ENCODE measurements around the gene TRIM2. TPM values are rescaled to one million over a fixed set of nuclear protein-coding genes. Genes with fewer than 3 reads are reported as not detected.

The TRIM2 gene
- total RNA-seq, 4 donors from 2014 or later, result 2.6 to 7.2 (median 3.8) TPM

DNA sequence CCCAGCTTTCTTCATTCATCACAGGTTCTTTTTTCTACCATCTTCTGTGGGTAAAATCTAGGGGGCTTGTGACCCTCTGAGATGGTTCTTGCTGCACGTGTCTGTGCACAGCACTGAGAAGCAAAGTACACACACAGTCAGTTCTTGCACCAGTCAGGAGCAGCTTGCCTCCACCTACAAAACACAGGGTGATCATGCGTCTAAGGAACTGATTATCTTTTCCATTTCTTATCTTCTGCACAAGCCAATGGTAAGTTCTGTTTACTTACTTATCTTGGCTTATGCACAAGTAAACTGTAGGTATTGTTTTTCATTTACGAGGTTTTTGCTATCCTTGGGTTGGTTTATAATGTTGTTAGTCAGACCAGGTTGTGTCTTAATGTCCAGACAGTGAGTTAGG lies 40.7 kb downstream of the TRIM2 start:
- DNase-seq (no peak), ATAC-seq (no peak)
- in situ Hi-C loops (cut with MboI; ENCODE audit: low sequenced_read_pairs in 4 of 4) (no loop called here), intact Hi-C loops (cut with DNase I; ENCODE audit: low total_unique reads) (no loop called here)
- TF ChIP-seq, protein P1, sequence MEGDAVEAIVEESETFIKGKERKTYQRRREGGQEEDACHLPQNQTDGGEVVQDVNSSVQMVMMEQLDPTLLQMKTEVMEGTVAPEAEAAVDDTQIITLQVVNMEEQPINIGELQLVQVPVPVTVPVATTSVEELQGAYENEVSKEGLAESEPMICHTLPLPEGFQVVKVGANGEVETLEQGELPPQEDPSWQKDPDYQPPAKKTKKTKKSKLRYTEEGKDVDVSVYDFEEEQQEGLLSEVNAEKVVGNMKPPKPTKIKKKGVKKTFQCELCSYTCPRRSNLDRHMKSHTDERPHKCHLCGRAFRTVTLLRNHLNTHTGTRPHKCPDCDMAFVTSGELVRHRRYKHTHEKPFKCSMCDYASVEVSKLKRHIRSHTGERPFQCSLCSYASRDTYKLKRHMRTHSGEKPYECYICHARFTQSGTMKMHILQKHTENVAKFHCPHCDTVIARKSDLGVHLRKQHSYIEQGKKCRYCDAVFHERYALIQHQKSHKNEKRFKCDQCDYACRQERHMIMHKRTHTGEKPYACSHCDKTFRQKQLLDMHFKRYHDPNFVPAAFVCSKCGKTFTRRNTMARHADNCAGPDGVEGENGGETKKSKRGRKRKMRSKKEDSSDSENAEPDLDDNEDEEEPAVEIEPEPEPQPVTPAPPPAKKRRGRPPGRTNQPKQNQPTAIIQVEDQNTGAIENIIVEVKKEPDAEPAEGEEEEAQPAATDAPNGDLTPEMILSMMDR (IDR thresholded peaks at IDR 0.05 in 4 of 5, conservative IDR thresholded peaks at IDR 0.05 in 1 of 5), result no peak
- TF ChIP-seq POLR2A (IDR thresholded peaks at IDR 0.05), result no peak
- H3K27ac ChIP-seq, result no peak overlapping the region
- H3K9me3 ChIP-seq, result no peaks in the 10 kb centered on the region
- H3K27me3 ChIP-seq, result no peaks in the 10 kb centered on the region
- H3K4me1 ChIP-seq, result peaks cover 11 to 12% of the 10 kb centered on the region in 2 donors
- no peaks in the 10 kb centered on the region for H3K36me3 ChIP-seq
- no peak overlapping the region for H3K4me3 ChIP-seq

DNA sequence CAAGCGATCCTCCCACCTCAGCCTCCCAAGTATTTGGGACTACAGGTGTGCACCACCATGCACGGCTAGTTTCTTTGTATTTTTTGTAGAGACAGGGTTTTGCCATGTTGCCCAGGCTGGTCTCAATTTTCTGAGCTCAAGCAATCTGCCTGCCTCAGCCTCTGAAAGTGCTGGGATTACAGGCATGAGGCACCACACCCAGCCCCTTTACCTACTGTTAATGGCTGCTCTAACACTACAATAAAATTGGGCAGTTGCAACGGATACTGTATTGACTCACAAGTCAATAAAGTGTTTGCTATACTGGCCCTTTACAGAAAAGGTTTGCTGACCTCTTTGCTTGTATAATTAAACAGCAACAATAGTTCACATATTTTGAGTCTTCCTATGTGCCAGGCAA lies 41.5 kb downstream of the TRIM2 start:
- no peak for DNase-seq
- Histone ChIP-seq H3K27ac (no peak overlapping the region), H3K36me3 (no peaks in the 10 kb centered on the region), H3K4me1 (peaks cover 11 to 12% of the 10 kb centered on the region in 2 donors), H3K27me3 (no peaks in the 10 kb centered on the region), H3K4me3 (no peak overlapping the region), H3K9me3 (no peaks in the 10 kb centered on the region)
- intact Hi-C loops (cut with DNase I; ENCODE audit: low total_unique reads) (no loop called here), in situ Hi-C loops (cut with MboI; ENCODE audit: low sequenced_read_pairs in 4 of 4) (no loop called here)
- no peak for ATAC-seq
- TF ChIP-seq POLR2A (IDR thresholded peaks at IDR 0.05), result no peak
- TF ChIP-seq, protein P1 (IDR thresholded peaks at IDR 0.05 in 4 of 5, conservative IDR thresholded peaks at IDR 0.05 in 1 of 5), result no peak

DNA sequence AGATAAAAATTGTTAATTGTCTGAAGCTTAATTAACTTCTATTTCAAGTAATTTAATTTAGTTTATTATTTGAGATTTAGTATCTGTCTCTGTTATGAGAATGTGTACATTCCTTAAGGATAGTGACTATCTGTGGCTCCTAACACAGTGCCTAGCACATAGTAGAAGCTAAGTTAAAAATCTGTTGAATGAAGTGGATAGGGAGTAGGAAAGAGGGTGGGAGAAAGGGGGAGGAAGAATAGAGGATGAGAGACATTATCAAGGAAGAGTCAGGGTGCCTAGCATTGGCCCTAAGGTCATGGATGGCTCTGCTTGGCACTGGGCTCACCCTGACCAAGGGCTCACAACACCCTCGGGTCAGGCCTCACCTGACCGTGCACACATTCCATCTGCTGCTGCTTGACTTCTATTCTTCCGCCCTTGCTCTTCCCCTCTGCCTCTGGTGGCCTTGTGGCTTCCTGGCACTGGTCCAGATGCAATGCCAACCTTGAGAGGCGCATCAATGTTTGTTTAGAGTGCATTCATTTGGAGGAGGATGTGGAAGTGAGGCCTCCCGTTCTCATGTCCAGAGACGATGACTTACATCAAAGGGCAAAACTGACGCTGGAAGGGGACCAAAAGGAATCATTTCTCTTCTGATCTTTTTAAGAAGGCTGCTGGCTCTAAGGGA lies 42.3 kb downstream of the TRIM2 start:
- H3K4me1 ChIP-seq, result peaks cover 11 to 12% of the 10 kb centered on the region in 2 donors
- in situ Hi-C loops (cut with MboI; ENCODE audit: low sequenced_read_pairs in 4 of 4) (no loop called here), intact Hi-C loops (cut with DNase I; ENCODE audit: low total_unique reads) (no loop called here)
- ATAC-seq (no peak), DNase-seq (no peak)
- no peak for TF ChIP-seq POLR2A (IDR thresholded peaks at IDR 0.05)
- TF ChIP-seq, protein P1 (IDR thresholded peaks at IDR 0.05 in 4 of 5, conservative IDR thresholded peaks at IDR 0.05 in 1 of 5), result no peak
- H3K4me3 ChIP-seq, result no peak overlapping the region
- no peaks in the 10 kb centered on the region for H3K36me3 ChIP-seq
- H3K27me3 ChIP-seq, result no peaks in the 10 kb centered on the region
- H3K9me3 ChIP-seq, result no peaks in the 10 kb centered on the region
- no peak overlapping the region for H3K27ac ChIP-seq

DNA sequence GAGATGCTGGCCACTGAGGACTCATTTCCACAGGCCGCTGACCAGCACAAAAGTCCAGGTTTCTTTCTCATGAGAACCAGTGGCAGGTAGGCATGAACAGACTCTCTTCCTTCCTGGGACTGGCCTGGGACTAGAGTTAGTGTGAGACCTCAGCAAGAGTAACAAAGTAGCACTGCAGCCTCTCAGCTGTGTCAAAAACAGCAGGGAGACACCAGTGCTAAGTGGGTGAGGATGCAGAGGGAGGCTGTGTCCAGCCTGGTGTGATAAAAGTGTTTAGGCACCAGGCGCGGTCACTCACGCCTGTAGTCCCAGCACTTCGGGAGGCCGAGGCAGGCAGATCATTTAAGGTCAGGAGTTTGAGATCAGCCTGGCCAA lies 42.9 kb downstream of the TRIM2 start:
- intact Hi-C loops (cut with DNase I; ENCODE audit: low total_unique reads), result no loop called here
- in situ Hi-C loops (cut with MboI; ENCODE audit: low sequenced_read_pairs in 4 of 4), result no loop called here
- H3K4me1 ChIP-seq, result peaks cover 7 to 8% of the 10 kb centered on the region in 2 donors
- no peak overlapping the region for H3K4me3 ChIP-seq
- TF ChIP-seq POLR2A (IDR thresholded peaks at IDR 0.05), result no peak
- TF ChIP-seq, protein P1 (IDR thresholded peaks at IDR 0.05 in 4 of 5, conservative IDR thresholded peaks at IDR 0.05 in 1 of 5), result no peak
- H3K27me3 ChIP-seq, result no peaks in the 10 kb centered on the region
- H3K36me3 ChIP-seq, result no peaks in the 10 kb centered on the region
- H3K9me3 ChIP-seq, result no peaks in the 10 kb centered on the region
- H3K27ac ChIP-seq, result no peak overlapping the region
- DNase-seq, result no peak
- ATAC-seq, result no peak
